IPS-11a (cell line): ENCODE measurements around the gene DNAAF8.

ENCODE experiments used
- H3K4me3 ChIP-seq: one replicate; pipeline ENCODE4 v1.5.1; 2013; ENCODE audit warnings: low read depth, low read length, control low read depth

The DNAAF8 gene

DNA sequence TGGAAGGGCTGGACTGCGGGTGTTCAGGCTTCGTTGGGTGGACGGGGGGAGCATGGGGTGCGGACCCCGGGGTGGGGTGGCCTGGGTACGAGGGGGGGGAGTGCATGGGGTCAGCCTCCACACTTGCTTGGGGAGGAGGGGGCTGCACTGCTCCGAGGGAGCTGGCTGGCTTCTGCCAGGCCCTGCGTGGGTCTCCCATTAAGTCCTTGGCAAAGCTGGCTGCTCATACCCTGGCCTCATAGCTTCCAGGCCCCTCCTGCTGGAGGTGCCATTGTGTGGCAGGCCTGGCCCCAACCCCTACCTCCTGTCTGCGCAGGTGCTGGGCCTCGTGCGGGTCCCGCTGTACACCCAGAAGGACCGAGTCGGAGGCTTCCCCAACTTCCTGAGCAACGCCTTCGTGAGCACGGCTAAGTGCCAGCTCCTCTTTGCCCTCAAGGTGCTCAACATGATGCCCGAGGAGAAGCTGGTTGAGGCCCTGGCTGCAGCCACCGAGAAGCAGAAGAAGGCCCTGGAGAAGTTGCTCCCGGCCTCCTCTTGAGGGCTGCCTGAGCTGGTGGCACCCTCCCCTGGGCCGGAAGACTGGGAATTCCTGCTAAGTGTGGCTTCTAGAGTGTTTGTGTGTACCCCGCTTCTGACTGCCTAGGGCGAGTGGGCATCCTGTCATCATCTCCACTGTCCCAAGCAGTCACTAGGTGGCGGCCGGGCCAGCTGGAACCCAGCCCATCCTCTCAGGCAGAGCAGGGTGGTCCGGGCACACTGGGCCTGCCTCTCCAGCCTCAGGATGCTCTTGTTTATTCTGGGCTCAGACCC lies 39.5 kb upstream of the DNAAF8 start:
- peak overlapping the region; percentile 17 for H3K4me3 ChIP-seq

DNA sequence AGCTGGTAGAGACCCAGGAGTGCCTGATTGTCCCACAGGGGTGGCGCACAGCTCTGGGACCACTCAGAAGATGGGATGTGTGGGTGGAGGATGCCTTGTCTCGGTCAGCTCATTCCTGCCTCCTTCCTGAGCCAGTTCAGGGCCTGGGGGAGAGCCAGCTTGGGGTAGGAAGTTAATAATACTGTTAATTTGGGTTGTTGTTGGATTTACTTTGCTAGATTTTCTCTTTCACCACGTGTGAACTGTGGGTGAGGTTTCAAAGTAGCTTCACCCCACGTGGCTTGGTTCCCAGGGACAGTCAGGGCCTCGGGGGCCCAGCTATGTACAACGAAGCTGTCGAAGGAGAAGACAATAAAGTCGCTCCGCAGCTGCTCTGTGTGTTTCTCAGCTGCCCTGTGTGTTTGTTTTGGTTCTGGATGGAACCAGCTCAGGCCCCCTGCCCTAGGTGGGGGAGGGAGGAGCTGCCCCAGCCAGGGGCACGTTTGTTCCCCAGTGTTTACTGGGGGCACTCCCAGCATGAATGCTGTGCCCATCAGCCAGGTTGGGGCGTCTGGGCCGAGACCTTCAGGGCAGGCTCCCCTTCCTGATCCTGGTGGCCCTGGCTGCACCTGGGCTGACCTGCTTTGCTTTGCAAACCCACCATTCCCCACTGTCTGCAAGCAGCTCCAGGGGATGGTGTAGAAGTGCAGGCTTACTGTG lies 38.7 kb upstream of the DNAAF8 start:
- no peak overlapping the region for H3K4me3 ChIP-seq

- H3K4me3 ChIP-seq, result no peak overlapping the region
Measured at GRCh38 chr16:4696172-4696904, 38.0 kb upstream of the DNAAF8 start.

DNA sequence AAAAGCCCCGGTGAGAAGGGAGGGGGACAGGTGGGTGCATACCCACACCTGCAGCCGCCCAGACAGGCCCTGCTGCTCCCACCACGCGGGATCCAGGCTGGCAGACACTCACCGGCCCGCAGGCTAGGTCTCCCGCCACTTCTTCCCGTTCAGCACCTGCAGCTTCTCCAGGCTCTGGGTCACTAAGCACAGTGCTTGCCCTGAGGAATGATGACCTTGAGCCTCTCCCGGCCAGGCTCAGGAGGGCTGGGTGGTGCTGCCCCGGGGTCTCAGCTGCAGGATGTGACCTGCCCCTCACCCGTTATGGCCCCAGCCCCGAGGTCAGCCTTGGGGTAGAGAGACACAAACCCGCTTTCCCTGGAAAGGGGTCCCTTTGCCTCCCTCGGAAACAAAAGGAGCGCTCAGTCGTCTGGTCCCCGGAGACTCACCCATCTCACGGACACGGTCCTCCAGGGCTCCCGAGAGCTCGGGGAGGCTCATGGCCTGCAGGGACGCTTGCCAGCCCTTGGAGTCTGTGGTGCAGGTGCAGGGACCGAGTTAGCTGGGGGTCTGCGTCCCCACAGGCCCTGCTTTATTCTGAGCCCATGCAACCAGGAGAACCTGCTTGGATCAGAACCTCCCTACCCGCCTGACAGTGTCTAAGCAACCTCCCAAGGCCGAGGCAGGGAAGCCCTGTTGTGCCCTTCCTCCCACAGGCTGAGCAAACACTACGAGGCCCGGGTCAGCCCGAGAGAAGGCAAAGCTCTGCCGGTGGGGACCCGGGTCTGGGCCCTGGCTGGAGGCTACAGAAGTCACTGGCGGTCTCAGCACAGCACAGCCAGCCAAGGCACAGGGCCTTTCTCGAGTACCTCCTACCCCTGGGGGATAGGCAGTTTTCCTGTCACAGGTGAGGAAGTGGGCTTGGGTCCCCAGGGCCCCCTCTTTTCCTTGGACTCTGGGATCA lies 37.2 kb upstream of the DNAAF8 start:
- no peak overlapping the region for H3K4me3 ChIP-seq

DNA sequence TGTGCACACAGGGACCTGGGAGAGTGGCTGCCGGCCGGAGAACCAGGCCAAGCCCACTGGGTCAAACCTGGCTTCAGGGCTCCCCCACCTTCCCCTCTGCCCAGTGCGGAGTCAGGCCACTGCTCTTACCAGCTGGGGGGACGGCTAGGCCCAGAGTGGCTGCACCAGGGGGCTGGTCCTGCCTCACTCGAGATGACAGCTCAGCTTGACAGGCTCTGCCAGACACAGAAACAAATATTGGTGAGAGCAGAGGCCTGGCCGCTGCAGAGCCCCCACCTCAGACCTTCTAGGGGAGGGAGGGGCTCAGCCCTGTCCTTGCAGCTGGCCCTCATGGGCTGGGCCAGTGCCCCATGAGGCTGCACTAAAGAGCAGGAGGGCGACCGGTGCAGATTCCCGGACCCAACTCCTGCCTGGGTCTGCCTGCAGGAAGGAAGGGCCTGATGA lies 36.5 kb upstream of the DNAAF8 start:
- no peak overlapping the region for H3K4me3 ChIP-seq

GRCh38 chr16:4698321-4699045 lies 35.9 kb upstream of the DNAAF8 start:
- H3K4me3 ChIP-seq, result no peak overlapping the region

- H3K4me3 ChIP-seq, result no peak overlapping the region
Measured at GRCh38 chr16:4699046-4699556, 35.2 kb upstream of the DNAAF8 start.

GRCh38 chr16:4700380-4700996 lies 33.8 kb upstream of the DNAAF8 start:
- H3K4me3 ChIP-seq, result no peak overlapping the region

- no peak overlapping the region for H3K4me3 ChIP-seq
Measured at GRCh38 chr16:4700997-4701743, 33.2 kb upstream of the DNAAF8 start.

- no peak overlapping the region for H3K4me3 ChIP-seq
Measured at GRCh38 chr16:4701791-4702465, 32.4 kb upstream of the DNAAF8 start.

- no peak overlapping the region for H3K4me3 ChIP-seq
Measured at GRCh38 chr16:4702466-4702808, 31.9 kb upstream of the DNAAF8 start.

GRCh38 chr16:4703906-4704305 lies 30.4 kb upstream of the DNAAF8 start:
- no peak overlapping the region for H3K4me3 ChIP-seq

DNA sequence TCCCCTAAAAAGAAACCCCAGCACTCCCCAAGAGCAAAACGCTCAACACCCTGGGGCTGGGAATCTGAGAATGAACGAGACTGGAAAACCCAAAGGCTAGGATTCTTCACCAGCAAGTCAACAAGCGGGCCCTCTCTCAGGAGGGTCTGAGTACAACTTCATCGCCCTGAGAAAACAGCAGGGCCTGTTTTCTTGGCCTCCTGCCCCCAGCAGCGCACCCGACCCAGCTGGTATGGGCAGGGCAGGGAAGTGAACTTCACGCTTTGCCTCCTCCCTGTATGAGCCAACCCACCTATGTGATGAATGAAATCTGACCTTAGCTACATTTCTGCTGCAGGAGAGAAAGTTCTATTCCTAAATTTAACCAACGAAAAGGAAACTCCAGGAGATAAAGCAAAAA lies 29.8 kb upstream of the DNAAF8 start:
- H3K4me3 ChIP-seq, result no peak overlapping the region

GRCh38 chr16:4704913-4705312 lies 29.4 kb upstream of the DNAAF8 start:
- H3K4me3 ChIP-seq, result no peak overlapping the region

GRCh38 chr16:4706871-4707270 lies 27.5 kb upstream of the DNAAF8 start:
- no peak overlapping the region for H3K4me3 ChIP-seq

- H3K4me3 ChIP-seq, result no peak overlapping the region
Measured at GRCh38 chr16:4709481-4709880, 24.9 kb upstream of the DNAAF8 start.

DNA sequence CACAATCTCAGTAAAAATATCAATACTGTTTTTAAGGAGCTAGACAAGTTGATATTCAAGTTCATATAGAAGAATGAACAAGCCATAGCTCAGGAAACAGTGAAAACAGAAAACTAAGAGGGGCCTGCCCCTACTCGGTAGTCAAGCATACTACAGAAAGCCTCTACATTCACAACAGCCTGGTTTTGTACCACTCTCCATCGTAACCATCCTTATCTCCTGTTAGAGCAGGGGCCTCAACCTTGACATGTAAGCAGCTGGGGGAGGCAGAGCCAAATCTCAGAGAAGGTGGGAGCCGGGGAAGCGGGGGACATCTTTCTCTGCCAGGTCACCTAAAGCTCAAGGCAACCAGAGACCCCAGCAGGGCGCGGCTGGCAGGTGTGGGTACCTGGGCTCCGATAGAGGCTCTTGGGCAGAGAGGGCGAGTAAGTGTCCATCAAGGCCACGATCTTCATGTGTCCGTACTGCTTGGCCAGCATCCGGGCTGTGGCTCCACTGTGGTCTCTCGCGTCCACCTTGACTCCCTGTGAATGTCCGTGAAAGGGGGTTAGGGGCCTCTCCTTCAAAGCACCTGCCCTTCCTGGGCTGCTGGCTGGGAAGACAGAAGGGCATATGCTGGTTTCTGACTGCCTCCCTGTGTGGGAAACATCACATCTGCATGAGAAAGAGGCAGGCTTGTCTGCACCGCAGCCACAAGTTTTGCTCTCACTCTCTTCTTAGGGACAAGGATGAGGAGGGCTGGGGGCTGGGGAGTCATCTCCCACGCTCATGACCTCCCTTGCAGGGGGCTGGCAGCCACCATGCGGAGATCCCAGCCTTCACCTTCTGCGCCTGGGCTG lies 20.5 kb upstream of the DNAAF8 start:
- no peak overlapping the region for H3K4me3 ChIP-seq
